ENCODE data around the gene KDM4B.
"Not testable (repeated sequence)": the region's sequence is repeated elsewhere in the genome, so short reads cannot be mapped to it uniquely, and the experiment has no call there.

DNA sequence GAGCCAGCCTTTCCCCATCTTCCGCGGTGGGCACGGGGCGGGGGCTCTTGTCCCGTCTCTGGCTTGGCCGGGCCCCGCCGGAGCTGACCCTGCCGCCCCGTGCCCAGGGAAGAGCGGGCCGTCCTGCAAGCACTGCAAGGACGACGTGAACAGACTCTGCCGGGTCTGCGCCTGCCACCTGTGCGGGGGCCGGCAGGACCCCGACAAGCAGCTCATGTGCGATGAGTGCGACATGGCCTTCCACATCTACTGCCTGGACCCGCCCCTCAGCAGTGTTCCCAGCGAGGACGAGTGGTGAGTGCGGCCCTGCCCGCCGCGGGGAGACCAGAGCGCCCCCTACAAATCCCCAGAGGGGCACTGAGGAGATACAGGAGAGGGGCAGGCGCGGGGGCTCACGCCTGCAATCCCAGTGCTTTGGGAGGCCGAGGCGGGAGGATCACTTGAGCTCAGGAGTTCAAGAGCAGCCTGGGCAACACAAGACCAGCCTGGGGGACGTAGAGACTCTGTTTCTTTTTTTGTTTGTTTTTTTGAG is 27.2 kb upstream of the KDM4B start:
- not testable (repeated sequence) for TF ChIP-seq TEAD4 (IDR thresholded peaks at IDR 0.05; ENCODE audit: borderline replicate concordance, insufficient read depth); NFIC (IDR thresholded peaks at IDR 0.05; ENCODE audit: borderline replicate concordance); GABPA (IDR thresholded peaks at IDR 0.05; ENCODE audit: low read depth); EZH2phosphoT487 (IDR thresholded peaks at IDR 0.05; ENCODE audit: borderline replicate concordance, low read depth); RCOR1 (IDR thresholded peaks at IDR 0.05; ENCODE audit: low read length)
- TF ChIP-seq, protein P1, sequence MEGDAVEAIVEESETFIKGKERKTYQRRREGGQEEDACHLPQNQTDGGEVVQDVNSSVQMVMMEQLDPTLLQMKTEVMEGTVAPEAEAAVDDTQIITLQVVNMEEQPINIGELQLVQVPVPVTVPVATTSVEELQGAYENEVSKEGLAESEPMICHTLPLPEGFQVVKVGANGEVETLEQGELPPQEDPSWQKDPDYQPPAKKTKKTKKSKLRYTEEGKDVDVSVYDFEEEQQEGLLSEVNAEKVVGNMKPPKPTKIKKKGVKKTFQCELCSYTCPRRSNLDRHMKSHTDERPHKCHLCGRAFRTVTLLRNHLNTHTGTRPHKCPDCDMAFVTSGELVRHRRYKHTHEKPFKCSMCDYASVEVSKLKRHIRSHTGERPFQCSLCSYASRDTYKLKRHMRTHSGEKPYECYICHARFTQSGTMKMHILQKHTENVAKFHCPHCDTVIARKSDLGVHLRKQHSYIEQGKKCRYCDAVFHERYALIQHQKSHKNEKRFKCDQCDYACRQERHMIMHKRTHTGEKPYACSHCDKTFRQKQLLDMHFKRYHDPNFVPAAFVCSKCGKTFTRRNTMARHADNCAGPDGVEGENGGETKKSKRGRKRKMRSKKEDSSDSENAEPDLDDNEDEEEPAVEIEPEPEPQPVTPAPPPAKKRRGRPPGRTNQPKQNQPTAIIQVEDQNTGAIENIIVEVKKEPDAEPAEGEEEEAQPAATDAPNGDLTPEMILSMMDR (IDR thresholded peaks at IDR 0.05), result not testable (repeated sequence)
- TF ChIP-seq, protein P2, sequence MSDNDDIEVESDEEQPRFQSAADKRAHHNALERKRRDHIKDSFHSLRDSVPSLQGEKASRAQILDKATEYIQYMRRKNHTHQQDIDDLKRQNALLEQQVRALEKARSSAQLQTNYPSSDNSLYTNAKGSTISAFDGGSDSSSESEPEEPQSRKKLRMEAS (IDR thresholded peaks at IDR 0.05; ENCODE audit: low read depth), result not testable (repeated sequence)
